HL-60/S4 (cell line): Measurements from ENCODE around the gene RAB8A.

Experiments
- in situ Hi-C: fragments of 300-500 bp; cut with MboI; formaldehyde crosslinking; loops from 2 replicates; pipeline ENCODE4 v1.14.3; 2022; ENCODE audit warnings: low sequenced_read_pairs

RAB8A gene

DNA sequence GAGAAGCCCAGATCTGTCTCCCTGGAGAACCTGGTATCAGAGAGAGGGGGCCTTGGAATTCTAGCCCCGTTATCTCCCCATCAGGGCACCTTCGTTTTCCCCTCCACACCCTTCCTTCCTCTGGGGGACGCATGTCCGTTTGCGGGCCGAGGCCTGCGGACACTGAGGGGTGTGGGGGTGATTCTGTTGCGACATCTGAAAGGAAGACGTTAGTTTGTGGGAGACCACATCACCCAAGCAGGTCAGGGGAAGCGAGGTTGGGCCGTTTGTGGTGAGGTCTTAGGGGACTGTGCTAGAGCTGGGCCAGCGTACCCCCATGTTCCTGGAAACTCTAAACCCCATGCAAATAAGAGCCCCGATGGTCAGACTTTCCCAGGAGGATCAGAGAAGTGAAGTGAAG is 28.1 kb downstream of the RAB8A start:
- in situ Hi-C loops = no loop called here

DNA sequence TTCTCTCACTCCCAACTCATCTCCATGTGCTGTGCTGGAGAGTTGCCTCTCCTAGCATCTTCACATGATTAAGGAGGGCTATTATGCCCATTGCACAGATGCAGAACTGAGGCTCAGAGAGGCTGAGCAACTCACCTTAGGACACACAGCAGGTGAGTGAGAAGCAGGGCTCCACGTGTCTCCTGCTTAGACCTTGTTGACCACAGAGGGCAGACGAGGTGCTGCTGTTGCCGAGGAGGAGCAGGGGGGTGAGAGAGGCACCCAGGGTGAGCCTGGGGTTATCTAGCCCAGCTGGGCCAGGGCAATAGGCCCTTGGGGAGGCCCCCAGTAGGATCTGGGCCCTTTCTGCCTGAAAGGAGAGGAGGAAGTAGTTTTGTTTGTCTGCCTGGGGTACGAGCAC is 29.4 kb downstream of the RAB8A start:
- in situ Hi-C loops = no loop called here

GRCh38 chr19:16142032-16142580 is 30.4 kb downstream of the RAB8A start:
- in situ Hi-C loops = no loop called here

DNA sequence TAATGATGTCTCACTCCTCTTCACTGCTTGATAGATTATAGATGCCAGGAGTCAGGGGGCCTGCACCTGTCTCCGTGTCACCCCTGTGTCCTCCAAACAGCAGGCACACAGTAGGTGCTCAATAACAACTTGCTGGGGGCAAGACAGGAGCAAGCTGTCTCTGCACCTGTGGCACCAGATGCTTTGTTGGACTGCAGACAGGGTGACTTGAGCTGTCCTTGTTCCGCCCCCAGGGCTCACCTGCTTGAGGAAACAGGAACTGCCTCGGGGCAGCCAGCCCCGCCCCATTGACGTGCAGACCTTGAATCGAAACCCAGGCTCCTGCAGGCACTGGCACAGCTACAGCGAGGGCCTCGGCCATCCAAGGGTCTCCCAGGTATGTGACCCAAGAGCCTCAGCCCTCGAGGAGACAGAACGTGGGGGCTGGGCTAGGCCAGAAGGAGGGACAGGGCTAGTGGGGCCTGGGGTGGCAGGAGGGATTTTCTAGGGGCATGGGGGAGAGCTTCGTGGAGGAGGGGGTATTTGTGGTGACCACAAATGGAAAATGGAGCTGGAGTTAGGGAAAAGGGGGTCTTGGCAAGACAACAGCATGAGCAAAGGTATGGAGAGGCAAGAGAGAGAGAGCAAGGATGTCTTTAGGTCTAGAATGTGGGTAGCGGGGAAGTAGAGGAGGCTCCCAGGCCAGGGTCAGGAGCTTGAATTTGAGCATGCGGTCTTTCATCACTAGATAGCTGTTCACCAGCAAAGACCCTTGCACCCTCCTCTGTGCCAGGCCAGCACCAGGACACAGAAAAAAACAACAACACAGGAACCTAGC is 31.9 kb downstream of the RAB8A start, which contains the start of gene HSH2D:
Gene HSH2D (plus strand): TSS at position 287 of the 817 bp plus-strand sequence. CDS start 5,066 bp downstream, outside the sequence.
- in situ Hi-C loops = no loop called here

DNA sequence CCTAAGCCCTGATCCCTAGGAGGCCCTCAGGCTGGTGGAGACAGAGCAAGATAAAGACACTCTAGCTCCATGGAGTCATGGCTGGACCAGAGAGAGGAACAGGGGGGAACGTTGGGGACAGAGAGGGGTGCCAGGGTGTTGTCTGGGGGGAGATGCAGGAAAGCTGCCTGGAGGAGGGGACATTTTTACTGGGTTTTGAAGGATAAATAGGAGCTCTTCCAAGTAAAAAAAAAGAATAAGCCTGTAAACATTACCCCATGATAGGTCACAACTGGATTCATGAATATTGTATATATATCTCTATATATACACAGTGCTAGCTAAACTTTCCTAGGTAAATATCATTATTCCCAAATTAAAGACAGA is 32.5 kb downstream of the RAB8A start:
- in situ Hi-C loops = no loop called here

DNA sequence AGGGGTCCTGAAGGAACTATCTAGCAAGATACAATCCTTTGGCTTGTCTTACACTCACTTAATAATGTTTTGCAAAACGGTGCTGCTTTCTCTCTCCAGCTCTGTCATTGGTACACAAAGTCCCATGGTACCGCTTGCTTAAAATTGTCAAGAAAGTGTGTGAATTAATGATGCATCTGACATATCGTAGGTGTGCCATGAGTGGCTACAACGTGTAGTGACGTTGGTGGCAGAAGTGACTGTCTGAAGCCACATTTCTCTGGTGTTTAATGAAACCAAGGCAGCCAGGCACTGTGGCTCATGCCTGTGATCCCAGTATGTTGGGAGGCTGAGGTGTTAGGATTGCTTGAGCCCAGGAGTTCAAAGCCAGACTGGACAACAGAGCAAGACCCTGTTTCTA is 34.4 kb downstream of the RAB8A start:
- in situ Hi-C loops = no loop called here

GRCh38 chr19:16148443-16149229 is 36.9 kb downstream of the RAB8A start:
- in situ Hi-C loops = no loop called here

GRCh38 chr19:16153582-16154336 is 42.1 kb downstream of the RAB8A start:
- in situ Hi-C loops = no loop called here

DNA sequence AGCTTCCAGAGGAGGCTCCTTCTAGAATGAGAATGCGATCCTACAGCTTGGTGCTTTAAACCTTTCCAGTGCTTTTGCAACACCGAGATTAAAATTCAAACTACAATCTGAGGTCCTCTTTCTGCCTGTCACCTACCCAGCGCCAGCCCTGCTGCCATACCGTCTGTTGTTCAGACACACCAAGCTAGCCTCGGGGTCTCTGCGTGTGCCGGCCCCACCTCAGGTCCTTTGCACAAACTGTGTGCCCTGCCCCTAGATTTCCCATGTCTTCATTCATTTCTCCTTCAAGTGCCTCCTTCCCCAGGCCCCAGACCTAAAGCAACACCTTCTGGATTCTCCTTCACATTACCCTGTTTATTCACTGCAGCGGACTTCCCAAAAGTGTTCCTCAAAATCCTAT is 42.9 kb downstream of the RAB8A start:
- in situ Hi-C loops = no loop called here

DNA sequence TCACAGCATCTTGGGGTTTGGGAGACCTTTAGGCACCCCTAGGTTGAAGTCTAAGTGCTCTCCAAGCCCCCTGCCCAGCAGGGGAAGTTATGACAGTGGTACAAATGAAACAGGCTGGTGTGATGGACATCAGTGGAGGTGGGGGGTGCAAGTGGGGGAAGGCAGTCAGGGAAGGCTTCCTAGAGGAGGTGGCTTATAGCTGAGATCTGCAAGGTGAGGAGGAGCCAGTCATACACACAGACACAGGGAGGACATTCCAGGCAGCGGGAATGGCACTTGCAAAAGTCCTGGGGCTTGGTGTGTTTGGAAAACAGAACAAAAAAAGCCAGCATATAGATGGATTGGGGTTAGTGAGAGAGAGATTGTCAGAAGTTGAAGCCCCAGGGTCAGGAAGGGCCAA is 43.4 kb downstream of the RAB8A start:
- in situ Hi-C loops = no loop called here

GRCh38 chr19:16156904-16157303 is 45.2 kb downstream of the RAB8A start:
- in situ Hi-C loops = no loop called here

DNA sequence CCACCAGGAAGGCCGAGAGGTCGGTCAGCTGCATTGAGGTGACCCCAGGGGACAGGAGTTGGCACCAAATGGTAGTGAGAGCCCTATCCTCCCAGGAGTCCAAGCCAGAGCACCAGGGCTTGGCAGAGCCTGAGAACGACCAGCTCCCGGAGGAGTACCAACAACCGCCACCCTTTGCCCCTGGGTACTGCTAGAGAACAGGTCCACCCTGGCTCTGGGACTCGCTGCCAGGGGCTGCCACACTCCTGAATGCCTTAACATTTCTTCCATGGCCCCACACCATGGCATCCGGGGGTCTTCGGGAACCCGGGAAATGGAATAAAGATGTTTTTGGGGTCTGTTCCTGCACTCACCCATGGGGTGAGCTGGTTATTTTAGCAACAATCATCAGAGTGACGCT is 45.9 kb downstream of the RAB8A start:
- in situ Hi-C loops = no loop called here

- in situ Hi-C loops = no loop called here
Observed at GRCh38 chr19:16159655-16160054, 48.0 kb downstream of the RAB8A start.

- in situ Hi-C loops = no loop called here
Observed at GRCh38 chr19:16160445-16160942, 48.8 kb downstream of the RAB8A start.

DNA sequence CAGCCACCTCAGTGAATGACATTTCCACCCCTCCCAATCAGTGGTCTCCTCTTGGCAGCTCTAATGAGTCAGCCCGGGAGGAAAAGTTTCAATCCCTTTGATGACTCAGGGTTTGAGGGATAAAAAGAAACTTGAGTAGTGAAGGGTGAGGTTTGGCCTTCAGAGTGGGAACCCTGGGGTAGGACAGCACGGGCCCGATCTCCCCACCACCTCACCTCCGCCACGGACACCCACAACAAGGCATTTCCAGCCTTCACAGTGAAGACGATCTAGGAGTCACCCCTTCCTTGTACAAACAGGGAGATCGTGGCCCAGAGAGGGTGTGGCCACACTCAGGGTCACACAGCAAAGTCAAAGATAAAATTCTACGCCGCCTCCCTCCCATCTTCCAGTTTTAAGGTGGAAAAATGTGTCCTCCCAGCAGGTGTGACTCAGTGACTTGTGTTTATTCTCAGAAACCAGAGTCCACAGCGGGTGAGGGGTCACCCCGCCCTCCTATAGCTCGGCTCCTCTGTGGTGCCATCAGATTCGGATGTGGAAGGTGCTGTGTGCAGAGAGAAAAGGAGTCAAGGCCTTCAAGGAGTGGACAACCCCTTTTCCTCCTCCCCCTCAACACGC is 49.4 kb downstream of the RAB8A start:
- in situ Hi-C loops = no loop called here

GRCh38 chr19:16161840-16162239 is 50.2 kb downstream of the RAB8A start:
- in situ Hi-C loops = no loop called here

- in situ Hi-C loops = no loop called here
Observed at GRCh38 chr19:16164222-16164890, 52.7 kb downstream of the RAB8A start.

GRCh38 chr19:16166417-16166816 is 54.7 kb downstream of the RAB8A start:
- in situ Hi-C loops = no loop called here

DNA sequence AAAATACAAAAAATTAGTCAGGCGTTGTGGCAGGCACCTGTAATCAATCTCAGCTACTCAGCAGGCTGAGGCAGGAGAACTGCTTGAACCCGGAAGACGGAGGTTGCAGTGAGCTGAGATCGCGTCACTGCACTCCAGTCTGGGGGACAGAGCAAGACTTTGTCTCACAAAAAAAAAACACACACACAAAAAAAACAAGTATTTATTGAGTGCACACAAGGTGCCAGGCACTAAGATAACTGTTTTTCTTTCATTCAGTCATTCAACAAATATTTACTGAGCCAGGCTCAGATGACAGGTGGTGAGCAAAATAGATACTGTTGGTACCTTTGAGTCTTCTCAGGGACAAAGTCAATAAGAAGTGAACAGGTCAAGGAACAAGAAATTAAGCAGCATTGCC is 55.4 kb downstream of the RAB8A start:
- in situ Hi-C loops = no loop called here

- in situ Hi-C loops = no loop called here
Observed at GRCh38 chr19:16168465-16169081, 56.9 kb downstream of the RAB8A start.
